ENCODE measurements around the gene MMP15. TPM values are rescaled to one million over a fixed set of nuclear protein-coding genes. Genes with fewer than 3 reads are reported as not detected.

Gene MMP15
- total and polyA plus RNA-seq, 8 donors: 8.1 to 140 (median 22.2) TPM

DNA sequence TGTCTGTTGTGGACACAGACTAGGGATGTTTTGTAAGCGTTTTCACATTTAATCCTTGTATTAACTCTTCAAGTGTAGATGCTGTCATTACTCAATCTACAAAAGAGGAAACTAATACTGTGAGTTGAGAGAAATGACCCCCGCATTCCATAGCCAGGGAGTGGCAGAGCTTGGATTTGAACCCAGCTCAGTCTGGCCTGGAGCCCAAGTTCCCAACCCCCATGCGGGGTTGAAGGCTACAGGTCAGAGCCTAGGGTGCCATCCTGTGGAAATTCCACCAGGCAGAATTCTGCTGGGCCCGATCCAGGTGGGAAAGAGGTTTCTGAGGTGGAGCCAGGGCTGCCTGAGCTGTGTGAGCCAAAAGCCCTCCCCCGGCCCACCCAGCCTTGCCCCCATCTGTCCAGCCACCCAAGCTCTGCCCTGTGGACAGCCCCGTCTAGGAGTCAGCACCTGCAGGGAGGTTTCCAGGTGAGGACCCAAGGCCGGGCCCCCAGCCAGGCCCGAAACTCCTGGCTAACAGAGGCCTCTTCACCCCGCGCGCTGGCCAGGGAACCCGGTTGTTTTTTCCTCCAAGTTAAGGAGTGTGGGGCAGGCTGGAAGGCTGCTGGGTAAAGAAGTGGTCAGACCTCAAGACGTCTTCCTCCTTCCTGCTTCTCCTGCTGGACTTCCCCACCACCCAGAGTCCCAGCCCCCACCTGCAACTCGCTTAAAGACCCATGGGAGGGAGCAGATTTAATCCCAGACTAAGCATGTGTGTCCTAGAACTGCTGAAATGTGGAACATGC is 5.7 kb downstream of the MMP15 start:
- no peaks in the 10 kb centered on the region for H3K36me3 ChIP-seq
- peak overlapping the region in 1 of 4 donors; percentile 9 for H3K4me3 ChIP-seq
- peaks cover 0 to 15% (median 0%) of the 10 kb centered on the region in 3 donors for H3K27me3 ChIP-seq
- H3K9me3 ChIP-seq: no peaks in the 10 kb centered on the region
- TF ChIP-seq, protein P1, sequence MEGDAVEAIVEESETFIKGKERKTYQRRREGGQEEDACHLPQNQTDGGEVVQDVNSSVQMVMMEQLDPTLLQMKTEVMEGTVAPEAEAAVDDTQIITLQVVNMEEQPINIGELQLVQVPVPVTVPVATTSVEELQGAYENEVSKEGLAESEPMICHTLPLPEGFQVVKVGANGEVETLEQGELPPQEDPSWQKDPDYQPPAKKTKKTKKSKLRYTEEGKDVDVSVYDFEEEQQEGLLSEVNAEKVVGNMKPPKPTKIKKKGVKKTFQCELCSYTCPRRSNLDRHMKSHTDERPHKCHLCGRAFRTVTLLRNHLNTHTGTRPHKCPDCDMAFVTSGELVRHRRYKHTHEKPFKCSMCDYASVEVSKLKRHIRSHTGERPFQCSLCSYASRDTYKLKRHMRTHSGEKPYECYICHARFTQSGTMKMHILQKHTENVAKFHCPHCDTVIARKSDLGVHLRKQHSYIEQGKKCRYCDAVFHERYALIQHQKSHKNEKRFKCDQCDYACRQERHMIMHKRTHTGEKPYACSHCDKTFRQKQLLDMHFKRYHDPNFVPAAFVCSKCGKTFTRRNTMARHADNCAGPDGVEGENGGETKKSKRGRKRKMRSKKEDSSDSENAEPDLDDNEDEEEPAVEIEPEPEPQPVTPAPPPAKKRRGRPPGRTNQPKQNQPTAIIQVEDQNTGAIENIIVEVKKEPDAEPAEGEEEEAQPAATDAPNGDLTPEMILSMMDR (IDR thresholded peaks at IDR 0.05): no peak
- TF ChIP-seq EP300 (IDR thresholded peaks at IDR 0.05) (no peak), POLR2AphosphoS5 (IDR thresholded peaks at IDR 0.05) (no peak), POLR2A (IDR thresholded peaks at IDR 0.05) (no peak)
- intact Hi-C loops (cut with DNase I; ENCODE audit: low total_unique reads): no loop called here
- peaks cover 64 to 100% (median 98%) of the 10 kb centered on the region in 4 donors for H3K4me1 ChIP-seq
- WGBS, 5 donors: 27 to 43% (median 35%) methylated on average over 8 to 14 of the region's 14 CpGs
- peak overlapping the region; percentile 68 to 92 (median 81) for H3K27ac ChIP-seq
- DNase-seq: peak in 1 of 2 donors; percentile 49

DNA sequence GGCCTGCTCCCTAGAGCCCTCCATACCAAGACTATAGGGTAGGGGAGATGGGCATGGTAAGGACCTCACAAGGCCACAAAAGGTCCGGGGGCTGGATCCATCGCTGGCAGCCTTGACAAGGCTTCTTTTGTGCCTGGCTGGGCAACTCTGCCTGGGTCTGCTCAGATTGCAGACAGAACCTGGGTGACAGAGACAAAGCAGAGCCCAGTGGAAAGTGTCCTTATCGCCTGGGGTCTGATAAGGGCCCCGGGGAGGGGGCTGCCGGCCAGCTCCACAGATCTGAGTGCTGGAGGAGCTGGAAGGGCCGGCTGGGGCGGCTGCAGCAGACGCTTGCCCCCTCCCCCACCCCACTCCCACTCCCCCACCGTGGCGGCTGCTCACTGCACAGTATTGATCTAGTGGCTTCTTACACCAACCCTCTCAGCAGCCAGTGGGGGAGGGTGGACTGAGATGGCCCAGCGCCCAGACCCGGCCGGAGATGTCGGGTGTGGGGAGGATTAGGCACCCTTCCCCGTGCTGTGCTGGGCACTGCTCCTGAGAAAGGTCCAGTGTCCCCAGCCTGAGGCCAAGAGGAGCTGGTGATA is 7.2 kb downstream of the MMP15 start:
- peak overlapping the region in 4 of 5 donors; percentile 68 to 84 (median 76) for H3K27ac ChIP-seq
- peaks cover 55 to 87% (median 85%) of the 10 kb centered on the region in 4 donors for H3K4me1 ChIP-seq
- H3K9me3 ChIP-seq: no peaks in the 10 kb centered on the region
- WGBS, 5 donors: 15 to 40% (median 22%) methylated on average over 3 to 15 of the region's 15 CpGs
- peak overlapping the region in 1 of 4 donors; percentile 18 for H3K4me3 ChIP-seq
- intact Hi-C loops (cut with DNase I; ENCODE audit: low total_unique reads): no loop called here
- peak; percentile 79 to 89 for DNase-seq
- H3K36me3 ChIP-seq: peaks cover 0 to 9% (median 6%) of the 10 kb centered on the region in 4 donors
- H3K27me3 ChIP-seq: no peaks in the 10 kb centered on the region
- TF ChIP-seq POLR2A (IDR thresholded peaks at IDR 0.05) (no peak), EP300 (IDR thresholded peaks at IDR 0.05) (no peak), POLR2AphosphoS5 (IDR thresholded peaks at IDR 0.05) (peak in 1 of 3 donors; percentile 5)
- TF ChIP-seq, protein P1 (IDR thresholded peaks at IDR 0.05): no peak

DNA sequence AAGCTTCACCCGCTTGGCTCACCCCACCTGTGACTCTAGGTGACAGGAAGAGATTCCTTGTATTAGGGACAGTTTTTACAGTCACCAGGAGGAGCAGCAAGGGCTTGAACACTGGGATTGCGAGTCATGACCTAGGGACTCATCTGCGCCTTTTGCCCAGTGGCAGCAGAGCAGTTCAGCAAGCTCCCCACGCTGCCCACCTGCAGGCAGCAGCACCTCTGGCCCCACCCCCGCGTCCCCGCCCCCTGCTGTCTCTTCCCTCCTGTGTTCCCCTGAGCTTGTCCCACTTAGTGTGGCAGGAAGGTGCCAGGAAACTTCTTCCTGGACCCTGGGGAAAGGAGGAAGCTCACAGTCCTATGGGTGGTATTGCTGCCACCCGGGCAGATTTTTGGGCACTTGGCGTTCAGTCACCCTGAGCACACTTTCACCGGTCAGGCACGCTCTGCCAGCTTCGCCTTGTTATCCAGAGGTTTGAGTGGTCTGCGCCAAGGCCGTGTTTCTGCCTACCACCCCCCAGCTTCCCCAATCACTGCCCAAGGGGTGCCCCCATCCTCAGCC is 8.7 kb downstream of the MMP15 start:
- WGBS, 5 donors: 64 to 84% (median 65%) methylated on average over 14 of the region's 14 CpGs
- Histone ChIP-seq H3K36me3 (peaks cover 7 to 23% (median 20%) of the 10 kb centered on the region in 4 donors), H3K27me3 (no peaks in the 10 kb centered on the region), H3K9me3 (no peaks in the 10 kb centered on the region), H3K4me3 (no peak overlapping the region), H3K4me1 (peaks cover 41 to 73% (median 71%) of the 10 kb centered on the region in 4 donors), H3K27ac (peak overlapping the region in 1 of 5 donors; percentile 21)
- no peak for TF ChIP-seq POLR2A (IDR thresholded peaks at IDR 0.05)
- TF ChIP-seq, protein P1 (IDR thresholded peaks at IDR 0.05): no peak
- no peak for TF ChIP-seq EP300 (IDR thresholded peaks at IDR 0.05)
- no peak for TF ChIP-seq POLR2AphosphoS5 (IDR thresholded peaks at IDR 0.05)
- intact Hi-C loops (cut with DNase I; ENCODE audit: low total_unique reads): no loop called here
- DNase-seq: no peak

DNA sequence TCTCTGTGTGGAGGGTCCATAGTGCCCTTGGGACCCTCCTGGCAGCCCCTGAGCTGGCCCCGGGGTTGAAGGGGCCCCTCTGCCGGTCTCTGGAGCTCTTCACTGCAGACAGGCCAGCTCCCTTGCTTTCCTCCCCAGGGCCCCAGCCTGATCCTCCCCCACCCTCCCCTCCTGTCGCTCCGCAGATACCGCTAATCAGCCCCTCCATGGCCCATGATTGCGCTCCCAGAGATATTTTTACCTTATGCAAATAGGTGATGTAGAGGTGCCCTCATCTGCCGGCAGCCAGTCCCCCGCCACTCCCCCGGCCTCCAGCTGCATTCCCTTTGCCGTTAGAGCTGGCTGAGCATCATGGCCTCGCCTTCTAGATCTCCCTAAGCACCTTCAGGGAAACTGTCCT is 9.2 kb downstream of the MMP15 start:
- Histone ChIP-seq H3K27ac (peak overlapping the region in 1 of 5 donors; percentile 21), H3K4me3 (no peak overlapping the region), H3K4me1 (peaks cover 36 to 68% (median 65%) of the 10 kb centered on the region in 4 donors), H3K27me3 (no peaks in the 10 kb centered on the region), H3K36me3 (peaks cover 11 to 28% (median 25%) of the 10 kb centered on the region in 4 donors), H3K9me3 (no peaks in the 10 kb centered on the region)
- intact Hi-C loops (cut with DNase I; ENCODE audit: low total_unique reads): no loop called here
- no peak for TF ChIP-seq POLR2AphosphoS5 (IDR thresholded peaks at IDR 0.05)
- DNase-seq: no peak
- WGBS, 5 donors: 43 to 72% (median 58%) methylated on average over 8 to 11 of the region's 11 CpGs

Measured in stomach (tissue), 9 donors.